Prostate gland (tissue), 2 donors: ENCODE data around the gene TMEM45A.

Experiments
- CTCF ChIP-seq, 4 experiments: fragments of 200-600 bp in 2 of 4; fragments of 450-650 bp in 2 of 4; sonication (generic) in 2 of 4; IDR thresholded peaks; 1 replicate in 3 of 4; 2 replicates in 1 of 4; pipeline ENCODE4 v1.5.1; 2016 to 2019; ENCODE audit warnings: antibody characterized with exemption in 4 of 4, mild to moderate bottlenecking in 2 of 4, moderate library complexity in 2 of 4
- POLR2A ChIP-seq: fragments of 450-650 bp; IDR thresholded peaks from one replicate; pipeline ENCODE4 v1.6.1; 2016; ENCODE audit warnings: antibody characterized with exemption, mild to moderate bottlenecking

- TF ChIP-seq POLR2A (no peak), CTCF (IDR thresholded peaks at IDR 0.05) (no peak)
These were observed 82.1 kb downstream of the TMEM45A start for GRCh38 chr3:100574536-100574935.
